Right lobe of liver (tissue), 6 donors: Measurements from ENCODE around the gene NDUFAF2. TPM values are rescaled to one million over a fixed set of nuclear protein-coding genes. Genes with fewer than 3 reads are reported as not detected.

Experiments used
- ATAC-seq, 4 donors: fragments of 200-7000 bp; cut with Tn5 transposase; one replicate each; pipeline ENCODE4 v1.9.1; 2020; ENCODE audit warnings: mild to moderate bottlenecking in 4 of 4, moderate library complexity in 4 of 4
- DNase-seq, 3 donors: peaks; one replicate each; pipeline ENCODE4 v3.0.0-alpha.2; 2020
- H3K27ac ChIP-seq, 3 donors: fragments of 200-600 bp; one replicate each; pipeline ENCODE4 v1.8.0; 2022
- H3K27me3 ChIP-seq, 2 donors: fragments of 200-600 bp; one replicate each; pipeline ENCODE4 v1.8.0; 2022
- H3K36me3 ChIP-seq, 4 donors: fragments of 200-600 bp; sonication (generic) in 1 of 4; one replicate each; pipeline versions ENCODE4 v1.5.1 to v1.8.0; 2017 to 2022; ENCODE audit warnings: control low read depth in 1 of 4
- H3K4me1 ChIP-seq, 4 donors: fragments of 200-600 bp; sonication (generic) in 1 of 4; one replicate each; pipeline versions ENCODE4 v1.5.1 to v1.8.0; 2017 to 2022; ENCODE audit warnings: control low read depth in 1 of 4
- H3K4me3 ChIP-seq, 3 donors: fragments of 200-600 bp; one replicate each; pipeline ENCODE4 v1.8.0; 2022
- H3K9me3 ChIP-seq, 4 donors: fragments of 200-600 bp; sonication (generic) in 1 of 4; one replicate each; pipeline versions ENCODE4 v1.5.1 to v1.8.0; 2017 to 2022; ENCODE audit warnings: control low read depth in 1 of 4
- CTCF ChIP-seq, 4 donors: fragments of 200-600 bp in 3 of 4; fragments of 450-650 bp in 1 of 4; IDR thresholded peaks; one replicate each; pipeline versions ENCODE4 v1.5.1 to v1.8.0; 2016 to 2022; ENCODE audit warnings: antibody characterized with exemption in 4 of 4, mild to moderate bottlenecking in 2 of 4
- POLR2A ChIP-seq: fragments of 450-650 bp; IDR thresholded peaks from one replicate; pipeline ENCODE4 v1.6.1; 2017; ENCODE audit warnings: antibody characterized with exemption, mild to moderate bottlenecking
- WGBS: methylation state at CpG from one replicate; pipeline ENCODE4 v1.1.6; 2018; ENCODE audit warnings: low coverage, low lambda C conversion rate; ENCODE audit not compliant: insufficient coverage; ENCODE audit errors: missing lambda C conversion rate; 5-methylcytosine and 5-hydroxymethylcytosine counted together
- intact Hi-C, 2 donors: fragments of 100-400 bp; cut with DNase I; formaldehyde crosslinking; loops; one replicate each; pipeline versions ENCODE4 v1.11.2 to v1.14.1; 2022
- total RNA-seq, 6 experiments: library from RNA; depleted of rRNA in 2 of 6; stranded (reverse); fragments of >200 nt in 2 of 6; fragmentation: NEBNext Ultra II Directional in 3 of 6; extraction: Animal tissue kit (Norgen Biotek cat#: 25700) in 3 of 6; gene quantifications; one replicate each; pipeline versions ENCODE4 v1.1.0 to v1.2.4, GENCODE V29; 2016 to 2023
- donor health status: DM: no; HTN: yes; CAD: no.
- donor health status: DM: no; HTN: no; CAD: no.
- donor health status: DM: no; HTN: no; CAD: no.
- donor health status: DM: no; HTN: yes; CAD: no.
- donor health status: DM: no; HTN: yes; CAD: no.

The NDUFAF2 gene
- total RNA-seq, 6 experiments from 2014 or later = 8.4 to 30.1 (median 11.8) TPM

- Histone ChIP-seq H3K27me3 (no peaks in the 10 kb centered on the region), H3K36me3 (no peaks in the 10 kb centered on the region), H3K4me1 (no peaks in the 10 kb centered on the region), H3K9me3 (no peaks in the 10 kb centered on the region), H3K27ac (no peak overlapping the region), H3K4me3 (no peak overlapping the region)
- DNase-seq = no peak
- intact Hi-C loops = no loop called here
- TF ChIP-seq CTCF (IDR thresholded peaks at IDR 0.05) (no peak), POLR2A (no peak)
- ATAC-seq = no peak
Measured at GRCh38 chr5:61071526-61071925, 126.5 kb downstream of the NDUFAF2 start.

GRCh38 chr5:61076626-61077025, 131.6 kb downstream of the NDUFAF2 start:
- WGBS = 63% methylated on average over 1 of the region's 1 CpG
- no peak overlapping the region for H3K4me3 ChIP-seq
- no peaks in the 10 kb centered on the region for H3K36me3 ChIP-seq
- DNase-seq (no peak), ATAC-seq (no peak)
- no peaks in the 10 kb centered on the region for H3K4me1 ChIP-seq
- H3K27ac ChIP-seq = no peak overlapping the region
- TF ChIP-seq CTCF (IDR thresholded peaks at IDR 0.05) (no peak), POLR2A (no peak)
- H3K9me3 ChIP-seq = no peaks in the 10 kb centered on the region
- intact Hi-C loops = no loop called here
- H3K27me3 ChIP-seq = no peaks in the 10 kb centered on the region

- H3K27me3 ChIP-seq = no peaks in the 10 kb centered on the region
- H3K36me3 ChIP-seq = no peaks in the 10 kb centered on the region
- H3K9me3 ChIP-seq = no peaks in the 10 kb centered on the region
- no peak overlapping the region for H3K27ac ChIP-seq
- H3K4me1 ChIP-seq = no peaks in the 10 kb centered on the region
- intact Hi-C loops = no loop called here
- no peak overlapping the region for H3K4me3 ChIP-seq
- ATAC-seq (no peak), DNase-seq (no peak)
- WGBS = 64% methylated on average over 2 of the region's 2 CpGs
- no peak for TF ChIP-seq CTCF (IDR thresholded peaks at IDR 0.05)
- no peak for TF ChIP-seq POLR2A
Measured at GRCh38 chr5:61081741-61082140, 136.7 kb downstream of the NDUFAF2 start.

GRCh38 chr5:61082516-61083280, 137.7 kb downstream of the NDUFAF2 start:
- H3K4me1 ChIP-seq = no peaks in the 10 kb centered on the region
- H3K27ac ChIP-seq = no peak overlapping the region
- DNase-seq (no peak), ATAC-seq (no peak)
- WGBS = 93% methylated on average over 3 of the region's 3 CpGs
- intact Hi-C loops = no loop called here
- no peaks in the 10 kb centered on the region for H3K9me3 ChIP-seq
- TF ChIP-seq CTCF (IDR thresholded peaks at IDR 0.05) (no peak), POLR2A (no peak)
- H3K27me3 ChIP-seq = no peaks in the 10 kb centered on the region
- no peaks in the 10 kb centered on the region for H3K36me3 ChIP-seq
- H3K4me3 ChIP-seq = no peak overlapping the region

- Histone ChIP-seq H3K9me3 (no peaks in the 10 kb centered on the region), H3K27ac (no peak overlapping the region), H3K4me3 (no peak overlapping the region), H3K4me1 (no peaks in the 10 kb centered on the region), H3K27me3 (no peaks in the 10 kb centered on the region), H3K36me3 (no peaks in the 10 kb centered on the region)
- 100% methylated on average over 1 of the region's 1 CpG for WGBS
- TF ChIP-seq POLR2A (no peak), CTCF (IDR thresholded peaks at IDR 0.05) (no peak)
- DNase-seq (no peak), ATAC-seq (no peak)
- intact Hi-C loops = no loop called here
Measured at GRCh38 chr5:61084658-61085057, 139.7 kb downstream of the NDUFAF2 start.
